Prostate gland (tissue), 2 donors: ENCODE measurements around the gene STAC2.

Experiments used
- CTCF ChIP-seq, 4 experiments: fragments of 200-600 bp in 2 of 4; fragments of 450-650 bp in 2 of 4; sonication (generic) in 2 of 4; IDR thresholded peaks; 1 replicate in 3 of 4; 2 replicates in 1 of 4; pipeline ENCODE4 v1.5.1; 2016 to 2019; ENCODE audit warnings: antibody characterized with exemption in 4 of 4, mild to moderate bottlenecking in 2 of 4, moderate library complexity in 2 of 4
- POLR2A ChIP-seq: fragments of 450-650 bp; IDR thresholded peaks from one replicate; pipeline ENCODE4 v1.6.1; 2016; ENCODE audit warnings: antibody characterized with exemption, mild to moderate bottlenecking
- POLR2AphosphoS5 ChIP-seq: sonication (generic); formaldehyde crosslinking; IDR thresholded peaks from one replicate; pipeline ENCODE4 v1.6.1; 2017; ENCODE audit warnings: antibody characterized with exemption

GRCh38 chr17:39230361-39230760, 4.6 kb upstream of the STAC2 start:
- TF ChIP-seq POLR2A (no peak), CTCF (IDR thresholded peaks at IDR 0.05) (no peak), POLR2AphosphoS5 (no peak)
